ENCODE data around the gene DLG2. TPM values are rescaled to one million over a fixed set of nuclear protein-coding genes. Genes with fewer than 3 reads are reported as not detected.

Gene DLG2
- total RNA-seq, 2 experiments from 2014 or later: 6.9 to 8.2 TPM

DNA sequence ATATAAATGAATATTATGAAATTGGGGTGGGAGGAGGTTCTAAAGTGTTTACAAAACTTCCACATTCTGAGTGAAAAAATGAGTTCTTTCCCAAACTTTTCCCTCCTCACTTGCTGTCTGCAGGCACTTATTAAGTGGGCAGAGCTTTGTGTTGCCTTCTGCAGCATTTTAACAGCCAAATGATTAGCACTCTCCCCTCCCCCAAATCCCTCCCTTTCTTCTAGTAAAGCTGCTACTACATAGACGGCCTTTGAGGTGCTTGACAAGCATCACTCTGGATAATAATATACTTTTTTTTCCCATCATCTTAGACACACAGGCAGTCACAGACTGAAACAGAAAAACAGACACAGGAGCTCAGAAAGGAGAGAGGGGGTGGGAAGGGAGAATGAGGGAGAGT lies 493.5 kb downstream of the DLG2 start:
- intact Hi-C loops (cut with micrococcal nuclease; ENCODE audit: unreplicated experiment): no loop called here
- CTCF ChIA-PET (ENCODE audit: unreplicated experiment): interaction anchor here (0.6 kb wide), 2 partner anchors 468 to 1112 kb away, joined by 3 read pairs; no protein-coding TSS in a partner anchor
- H3K4me2 ChIP-seq (ENCODE audit: low read length): no peak overlapping the region
- no peaks in the 10 kb centered on the region for H3K9me3 ChIP-seq (ENCODE audit: low read length)
- H3K79me2 ChIP-seq (ENCODE audit: insufficient read depth, low read depth, low read length): no peaks in the 10 kb centered on the region
- H3K36me3 ChIP-seq (ENCODE audit: insufficient read depth, low read length): no peaks in the 10 kb centered on the region
- POLR2A ChIA-PET: interaction anchor here (0.7 to 0.9 kb wide), 3 partner anchors 20 to 721 kb away, joined by 3 to 5 read pairs (median 3); no protein-coding TSS in a partner anchor
- no peak for TF ChIP-seq EZH2phosphoT487 (IDR thresholded peaks at IDR 0.05; ENCODE audit: borderline replicate concordance, low read depth, low read length)
- TF ChIP-seq, protein P1, sequence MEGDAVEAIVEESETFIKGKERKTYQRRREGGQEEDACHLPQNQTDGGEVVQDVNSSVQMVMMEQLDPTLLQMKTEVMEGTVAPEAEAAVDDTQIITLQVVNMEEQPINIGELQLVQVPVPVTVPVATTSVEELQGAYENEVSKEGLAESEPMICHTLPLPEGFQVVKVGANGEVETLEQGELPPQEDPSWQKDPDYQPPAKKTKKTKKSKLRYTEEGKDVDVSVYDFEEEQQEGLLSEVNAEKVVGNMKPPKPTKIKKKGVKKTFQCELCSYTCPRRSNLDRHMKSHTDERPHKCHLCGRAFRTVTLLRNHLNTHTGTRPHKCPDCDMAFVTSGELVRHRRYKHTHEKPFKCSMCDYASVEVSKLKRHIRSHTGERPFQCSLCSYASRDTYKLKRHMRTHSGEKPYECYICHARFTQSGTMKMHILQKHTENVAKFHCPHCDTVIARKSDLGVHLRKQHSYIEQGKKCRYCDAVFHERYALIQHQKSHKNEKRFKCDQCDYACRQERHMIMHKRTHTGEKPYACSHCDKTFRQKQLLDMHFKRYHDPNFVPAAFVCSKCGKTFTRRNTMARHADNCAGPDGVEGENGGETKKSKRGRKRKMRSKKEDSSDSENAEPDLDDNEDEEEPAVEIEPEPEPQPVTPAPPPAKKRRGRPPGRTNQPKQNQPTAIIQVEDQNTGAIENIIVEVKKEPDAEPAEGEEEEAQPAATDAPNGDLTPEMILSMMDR (conservative IDR thresholded peaks at IDR 0.05; ENCODE audit: low read length): no peak
- no peak for DNase-seq (ENCODE audit: low spot score)
- no peak overlapping the region for H3K4me3 ChIP-seq (ENCODE audit: low read depth, low read length, poor library complexity, severe bottlenecking)
- BruUV-seq (replicated peaks): no TSS peak
- H3K4me1 ChIP-seq (ENCODE audit: insufficient read depth, low read length, poor library complexity, severe bottlenecking): no peaks in the 10 kb centered on the region
- H4K20me1 ChIP-seq (ENCODE audit: insufficient read depth, low read length): no peaks in the 10 kb centered on the region
- H3K27ac ChIP-seq (ENCODE audit: low read depth, low read length, poor library complexity, severe bottlenecking): no peak overlapping the region
- H3K9me2 ChIP-seq (ENCODE audit: insufficient read depth, low read length): no peaks in the 10 kb centered on the region
- H2AFZ ChIP-seq (ENCODE audit: low read length): no peak overlapping the region

DNA sequence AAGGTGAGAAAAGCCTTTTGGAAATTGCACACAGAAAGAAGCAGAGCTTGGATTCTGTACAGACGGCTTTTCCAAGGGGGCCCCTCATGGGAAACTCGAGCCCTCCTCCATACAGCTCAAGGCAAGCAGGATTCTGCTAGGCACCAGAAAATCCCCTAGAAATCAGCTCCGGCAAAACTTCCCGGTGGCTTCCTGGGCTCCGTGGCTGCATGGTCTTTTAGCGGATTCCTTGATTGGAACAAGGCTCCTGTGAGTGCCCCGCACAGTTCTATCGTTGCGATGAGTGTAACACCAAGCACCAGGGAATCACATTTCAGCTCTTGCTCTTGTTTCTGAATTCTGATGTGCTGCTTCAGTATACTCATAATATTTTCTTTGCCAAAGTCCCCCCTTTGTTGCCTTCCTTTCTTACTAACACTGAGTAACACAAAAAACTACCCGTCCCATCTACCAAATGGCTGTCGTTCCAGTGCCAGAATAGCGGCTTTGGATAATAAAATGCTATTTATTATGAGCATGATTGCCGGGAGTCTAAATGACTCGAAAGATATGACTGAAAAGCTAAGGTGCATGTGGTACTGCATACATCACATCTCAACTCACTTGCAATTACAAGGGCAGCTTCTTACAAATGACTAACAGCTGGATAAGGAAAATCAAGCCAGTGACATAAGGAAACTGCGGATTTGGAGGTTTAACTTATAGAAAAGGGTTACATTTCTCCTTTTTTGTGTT lies 494.1 kb downstream of the DLG2 start:
- POLR2A ChIA-PET: interaction anchor here (0.7 to 0.9 kb wide), 2 partner anchors 19 to 63 kb away, joined by 3 read pairs; no protein-coding TSS in a partner anchor

More for the DNA sequence above, 494.1 kb downstream of the DLG2 start:
- Histone ChIP-seq H3K9me2 (ENCODE audit: insufficient read depth, low read length) (no peaks in the 10 kb centered on the region), H3K36me3 (ENCODE audit: insufficient read depth, low read length) (no peaks in the 10 kb centered on the region), H4K20me1 (ENCODE audit: insufficient read depth, low read length) (no peaks in the 10 kb centered on the region), H3K4me1 (ENCODE audit: insufficient read depth, low read length, poor library complexity, severe bottlenecking) (no peaks in the 10 kb centered on the region), H2AFZ (ENCODE audit: low read length) (no peak overlapping the region), H3K4me3 (ENCODE audit: low read depth, low read length, poor library complexity, severe bottlenecking) (no peak overlapping the region), H3K79me2 (ENCODE audit: insufficient read depth, low read depth, low read length) (no peaks in the 10 kb centered on the region), H3K9me3 (ENCODE audit: low read length) (no peaks in the 10 kb centered on the region), H3K4me2 (ENCODE audit: low read length) (no peak overlapping the region), H3K27ac (ENCODE audit: low read depth, low read length, poor library complexity, severe bottlenecking) (no peak overlapping the region)
- intact Hi-C loops (cut with micrococcal nuclease; ENCODE audit: unreplicated experiment): no loop called here
- CTCF ChIA-PET (ENCODE audit: unreplicated experiment): interaction anchor here (0.6 kb wide), 2 partner anchors 467 to 1112 kb away, joined by 3 read pairs; no protein-coding TSS in a partner anchor
- BruUV-seq (replicated peaks): no TSS peak
- DNase-seq (ENCODE audit: low spot score): no peak
- TF ChIP-seq, protein P1 (conservative IDR thresholded peaks at IDR 0.05; ENCODE audit: low read length): no peak
- no peak for TF ChIP-seq EZH2phosphoT487 (IDR thresholded peaks at IDR 0.05; ENCODE audit: borderline replicate concordance, low read depth, low read length)
